ENCODE measurements around the gene ALB. TPM values are rescaled to one million over a fixed set of nuclear protein-coding genes. Genes with fewer than 3 reads are reported as not detected.

The ALB gene
- total RNA-seq, 1 donor from 2014 or later, result not detected

- intact Hi-C loops (cut with micrococcal nuclease), result no loop called here
- H3K27me3 Mint-ChIP-seq (ENCODE audit: low read depth), result peaks cover 7% of the 10 kb centered on the region
- DNase-seq (ENCODE audit: low spot score), result no peak
- H3K4me1 Mint-ChIP-seq (ENCODE audit: low read depth), result no peaks in the 10 kb centered on the region
- H3K27ac Mint-ChIP-seq, result no peak overlapping the region
- no peaks in the 10 kb centered on the region for H3K36me3 Mint-ChIP-seq (ENCODE audit: low read depth)
- H3K9me3 Mint-ChIP-seq, result no peaks in the 10 kb centered on the region
- no peak overlapping the region for H3K4me3 Mint-ChIP-seq (ENCODE audit: low read depth)
Measured at GRCh38 chr4:73438582-73439215, 34.6 kb downstream of the ALB start.

- Mint-ChIP-seq H3K27ac (no peak overlapping the region), H3K4me1 (ENCODE audit: low read depth) (no peaks in the 10 kb centered on the region), H3K36me3 (ENCODE audit: low read depth) (no peaks in the 10 kb centered on the region), H3K9me3 (no peaks in the 10 kb centered on the region), H3K27me3 (ENCODE audit: low read depth) (peaks cover 7% of the 10 kb centered on the region), H3K4me3 (ENCODE audit: low read depth) (no peak overlapping the region)
- intact Hi-C loops (cut with micrococcal nuclease), result no loop called here
- DNase-seq (ENCODE audit: low spot score), result no peak
Measured at GRCh38 chr4:73439445-73439844, 35.4 kb downstream of the ALB start.

- no peaks in the 10 kb centered on the region for H3K36me3 Mint-ChIP-seq (ENCODE audit: low read depth)
- intact Hi-C loops (cut with micrococcal nuclease), result no loop called here
- peaks cover 7% of the 10 kb centered on the region for H3K27me3 Mint-ChIP-seq (ENCODE audit: low read depth)
- no peak overlapping the region for H3K4me3 Mint-ChIP-seq (ENCODE audit: low read depth)
- no peak for DNase-seq (ENCODE audit: low spot score)
- H3K4me1 Mint-ChIP-seq (ENCODE audit: low read depth), result no peaks in the 10 kb centered on the region
- no peaks in the 10 kb centered on the region for H3K9me3 Mint-ChIP-seq
- no peak overlapping the region for H3K27ac Mint-ChIP-seq
Measured at GRCh38 chr4:73439991-73440390, 35.9 kb downstream of the ALB start.

GRCh38 chr4:73440653-73441052, 36.6 kb downstream of the ALB start:
- Mint-ChIP-seq H3K36me3 (ENCODE audit: low read depth) (no peaks in the 10 kb centered on the region), H3K4me1 (ENCODE audit: low read depth) (no peaks in the 10 kb centered on the region), H3K27me3 (ENCODE audit: low read depth) (peaks cover 7% of the 10 kb centered on the region), H3K9me3 (no peaks in the 10 kb centered on the region), H3K27ac (no peak overlapping the region), H3K4me3 (ENCODE audit: low read depth) (no peak overlapping the region)
- intact Hi-C loops (cut with micrococcal nuclease), result no loop called here
- no peak for DNase-seq (ENCODE audit: low spot score)

GRCh38 chr4:73442275-73442674, 38.2 kb downstream of the ALB start:
- intact Hi-C loops (cut with micrococcal nuclease), result no loop called here
- H3K27me3 Mint-ChIP-seq (ENCODE audit: low read depth), result peaks cover 7% of the 10 kb centered on the region
- DNase-seq (ENCODE audit: low spot score), result no peak
- no peak overlapping the region for H3K27ac Mint-ChIP-seq
- no peaks in the 10 kb centered on the region for H3K9me3 Mint-ChIP-seq
- H3K36me3 Mint-ChIP-seq (ENCODE audit: low read depth), result no peaks in the 10 kb centered on the region
- no peak overlapping the region for H3K4me3 Mint-ChIP-seq (ENCODE audit: low read depth)
- no peaks in the 10 kb centered on the region for H3K4me1 Mint-ChIP-seq (ENCODE audit: low read depth)

GRCh38 chr4:73443224-73443623, 39.1 kb downstream of the ALB start:
- no peak for DNase-seq (ENCODE audit: low spot score)
- no peaks in the 10 kb centered on the region for H3K36me3 Mint-ChIP-seq (ENCODE audit: low read depth)
- peaks cover 4% of the 10 kb centered on the region for H3K27me3 Mint-ChIP-seq (ENCODE audit: low read depth)
- H3K27ac Mint-ChIP-seq, result no peak overlapping the region
- no peaks in the 10 kb centered on the region for H3K4me1 Mint-ChIP-seq (ENCODE audit: low read depth)
- H3K9me3 Mint-ChIP-seq, result no peaks in the 10 kb centered on the region
- no peak overlapping the region for H3K4me3 Mint-ChIP-seq (ENCODE audit: low read depth)
- intact Hi-C loops (cut with micrococcal nuclease), result no loop called here

GRCh38 chr4:73445383-73446335, 41.6 kb downstream of the ALB start:
- intact Hi-C loops (cut with micrococcal nuclease), result loop anchor here (1.0 to 5.0 kb wide), 2 partner anchors 104 to 188 kb away; partner anchors contain the start of gene ANKRD17
- Mint-ChIP-seq H3K36me3 (ENCODE audit: low read depth) (no peaks in the 10 kb centered on the region), H3K9me3 (no peaks in the 10 kb centered on the region), H3K27me3 (ENCODE audit: low read depth) (peaks cover 4% of the 10 kb centered on the region), H3K4me3 (ENCODE audit: low read depth) (no peak overlapping the region), H3K4me1 (ENCODE audit: low read depth) (no peaks in the 10 kb centered on the region), H3K27ac (no peak overlapping the region)
- DNase-seq (ENCODE audit: low spot score), result no peak

GRCh38 chr4:73446336-73446938, 42.4 kb downstream of the ALB start:
- intact Hi-C loops (cut with micrococcal nuclease), result loop anchor here (1.0 to 5.0 kb wide), 2 partner anchors 105 to 189 kb away; partner anchors contain the start of gene ANKRD17

GRCh38 chr4:73447671-73448070, 43.6 kb downstream of the ALB start:
- Mint-ChIP-seq H3K9me3 (no peaks in the 10 kb centered on the region), H3K27me3 (ENCODE audit: low read depth) (no peaks in the 10 kb centered on the region), H3K27ac (no peak overlapping the region), H3K36me3 (ENCODE audit: low read depth) (no peaks in the 10 kb centered on the region), H3K4me3 (ENCODE audit: low read depth) (no peak overlapping the region), H3K4me1 (ENCODE audit: low read depth) (no peaks in the 10 kb centered on the region)
- intact Hi-C loops (cut with micrococcal nuclease), result loop anchor here (5.0 kb wide), 1 partner anchor 190 kb away; the partner anchor contains the start of gene ANKRD17
- no peak for DNase-seq (ENCODE audit: low spot score)

More at GRCh38 chr4:73446336-73446938, 42.4 kb downstream of the ALB start:
- H3K4me1 Mint-ChIP-seq (ENCODE audit: low read depth), result no peaks in the 10 kb centered on the region
- no peak overlapping the region for H3K27ac Mint-ChIP-seq
- no peaks in the 10 kb centered on the region for H3K36me3 Mint-ChIP-seq (ENCODE audit: low read depth)
- no peaks in the 10 kb centered on the region for H3K9me3 Mint-ChIP-seq
- no peak overlapping the region for H3K4me3 Mint-ChIP-seq (ENCODE audit: low read depth)
- H3K27me3 Mint-ChIP-seq (ENCODE audit: low read depth), result peaks cover 4% of the 10 kb centered on the region
- no peak for DNase-seq (ENCODE audit: low spot score)

GRCh38 chr4:73448448-73449203, 44.5 kb downstream of the ALB start:
- H3K27ac Mint-ChIP-seq, result no peak overlapping the region
- no peaks in the 10 kb centered on the region for H3K9me3 Mint-ChIP-seq
- intact Hi-C loops (cut with micrococcal nuclease), result loop anchor here (5.0 kb wide), 1 partner anchor 191 kb away; the partner anchor contains the start of gene ANKRD17
- H3K4me3 Mint-ChIP-seq (ENCODE audit: low read depth), result no peak overlapping the region
- H3K36me3 Mint-ChIP-seq (ENCODE audit: low read depth), result no peaks in the 10 kb centered on the region
- DNase-seq (ENCODE audit: low spot score), result no peak
- no peaks in the 10 kb centered on the region for H3K4me1 Mint-ChIP-seq (ENCODE audit: low read depth)
- H3K27me3 Mint-ChIP-seq (ENCODE audit: low read depth), result no peaks in the 10 kb centered on the region

GRCh38 chr4:73450398-73451004, 46.4 kb downstream of the ALB start:
- Mint-ChIP-seq H3K9me3 (no peaks in the 10 kb centered on the region), H3K27me3 (ENCODE audit: low read depth) (no peaks in the 10 kb centered on the region), H3K4me1 (ENCODE audit: low read depth) (no peaks in the 10 kb centered on the region), H3K4me3 (ENCODE audit: low read depth) (no peak overlapping the region), H3K36me3 (ENCODE audit: low read depth) (no peaks in the 10 kb centered on the region), H3K27ac (no peak overlapping the region)
- no peak for DNase-seq (ENCODE audit: low spot score)
- intact Hi-C loops (cut with micrococcal nuclease), result no loop called here

GRCh38 chr4:73451404-73451803, 47.3 kb downstream of the ALB start:
- Mint-ChIP-seq H3K9me3 (no peaks in the 10 kb centered on the region), H3K36me3 (ENCODE audit: low read depth) (no peaks in the 10 kb centered on the region), H3K4me1 (ENCODE audit: low read depth) (no peaks in the 10 kb centered on the region), H3K27ac (no peak overlapping the region), H3K4me3 (ENCODE audit: low read depth) (no peak overlapping the region), H3K27me3 (ENCODE audit: low read depth) (no peaks in the 10 kb centered on the region)
- DNase-seq (ENCODE audit: low spot score), result no peak
- intact Hi-C loops (cut with micrococcal nuclease), result no loop called here
